Fibroblast of pulmonary artery (primary cell): ENCODE results near the gene OR1A1.

ENCODE experiments used
- DNase-seq: peaks from one replicate; pipeline ENCODE4 v3.0.0-alpha.2; 2010; ENCODE audit warnings: low read depth
- H3K4me3 ChIP-seq: replicated peaks from 2 replicates; pipeline ENCODE4 v1.5.1; 2011; ENCODE audit warnings: low read depth, mild to moderate bottlenecking, control low read depth, low read length, moderate library complexity
- TF ChIP-seq, protein P1 (sequence below): IDR thresholded peaks from 2 replicates; pipeline ENCODE4 v1.5.1; 2011; ENCODE audit warnings: mild to moderate bottlenecking, control low read depth, low read length, inconsistent platforms; ENCODE audit errors: missing control alignments

Gene OR1A1

DNA sequence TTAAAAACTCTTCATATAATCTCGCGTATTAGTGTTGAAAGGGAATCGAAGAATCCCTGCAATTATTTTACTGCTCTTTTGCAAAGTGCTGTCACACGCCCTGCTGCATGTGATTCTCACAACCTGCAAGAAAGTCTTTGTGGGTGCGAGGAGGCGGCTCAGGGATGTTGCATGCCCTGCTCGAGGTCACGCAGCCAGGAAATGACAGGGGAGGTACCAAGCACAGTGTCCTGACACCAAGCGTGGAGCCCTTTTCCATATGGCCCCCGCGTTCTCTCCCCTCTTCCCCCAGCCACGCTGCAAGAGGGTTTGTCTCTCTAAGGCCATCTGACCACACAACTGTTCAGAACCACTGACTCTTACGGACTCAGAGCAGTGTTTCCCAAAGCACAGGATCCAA is 53.1 kb downstream of the OR1A1 start:
- no peak overlapping the region for H3K4me3 ChIP-seq
- no peak for DNase-seq
- TF ChIP-seq, protein P1, sequence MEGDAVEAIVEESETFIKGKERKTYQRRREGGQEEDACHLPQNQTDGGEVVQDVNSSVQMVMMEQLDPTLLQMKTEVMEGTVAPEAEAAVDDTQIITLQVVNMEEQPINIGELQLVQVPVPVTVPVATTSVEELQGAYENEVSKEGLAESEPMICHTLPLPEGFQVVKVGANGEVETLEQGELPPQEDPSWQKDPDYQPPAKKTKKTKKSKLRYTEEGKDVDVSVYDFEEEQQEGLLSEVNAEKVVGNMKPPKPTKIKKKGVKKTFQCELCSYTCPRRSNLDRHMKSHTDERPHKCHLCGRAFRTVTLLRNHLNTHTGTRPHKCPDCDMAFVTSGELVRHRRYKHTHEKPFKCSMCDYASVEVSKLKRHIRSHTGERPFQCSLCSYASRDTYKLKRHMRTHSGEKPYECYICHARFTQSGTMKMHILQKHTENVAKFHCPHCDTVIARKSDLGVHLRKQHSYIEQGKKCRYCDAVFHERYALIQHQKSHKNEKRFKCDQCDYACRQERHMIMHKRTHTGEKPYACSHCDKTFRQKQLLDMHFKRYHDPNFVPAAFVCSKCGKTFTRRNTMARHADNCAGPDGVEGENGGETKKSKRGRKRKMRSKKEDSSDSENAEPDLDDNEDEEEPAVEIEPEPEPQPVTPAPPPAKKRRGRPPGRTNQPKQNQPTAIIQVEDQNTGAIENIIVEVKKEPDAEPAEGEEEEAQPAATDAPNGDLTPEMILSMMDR = no peak
